HFF-Myc (cell line): ENCODE measurements around the gene GDF11.

ENCODE experiments used
- DNase-seq: peaks from one replicate; pipeline ENCODE4 v3.0.0-alpha.2; 2011; ENCODE audit warnings: low read depth; ENCODE audit errors: extremely low read depth
- H3K4me3 ChIP-seq: replicated peaks from 2 replicates; pipeline ENCODE4 v1.5.1; 2011; ENCODE audit warnings: low read depth, mild to moderate bottlenecking, control low read depth, low read length
- CTCF ChIP-seq: IDR thresholded peaks from 2 replicates; pipeline ENCODE4 v1.5.1; 2012; ENCODE audit warnings: mild to moderate bottlenecking, low read depth, low read length, control low read depth; ENCODE audit errors: missing control alignments

The GDF11 gene

GRCh38 chr12:55702861-55703260 lies 40.1 kb upstream of the GDF11 start:
- no peak overlapping the region for H3K4me3 ChIP-seq
- DNase-seq: no peak
- TF ChIP-seq CTCF: no peak

GRCh38 chr12:55703288-55703687 lies 39.6 kb upstream of the GDF11 start:
- no peak overlapping the region for H3K4me3 ChIP-seq
- no peak for DNase-seq
- no peak for TF ChIP-seq CTCF

- no peak for DNase-seq
- H3K4me3 ChIP-seq: no peak overlapping the region
- no peak for TF ChIP-seq CTCF
Observed at GRCh38 chr12:55703901-55704761, 38.8 kb upstream of the GDF11 start.

GRCh38 chr12:55704824-55705718 lies 37.9 kb upstream of the GDF11 start:
- no peak for TF ChIP-seq CTCF
- DNase-seq: no peak
- no peak overlapping the region for H3K4me3 ChIP-seq

GRCh38 chr12:55705782-55706402 lies 37.0 kb upstream of the GDF11 start:
- no peak for DNase-seq
- TF ChIP-seq CTCF: peak; percentile 46
- H3K4me3 ChIP-seq: no peak overlapping the region

- TF ChIP-seq CTCF: no peak
- no peak overlapping the region; the same call in 1 of the 2 replicates for H3K4me3 ChIP-seq
- DNase-seq: no peak
Observed at GRCh38 chr12:55706568-55707218, 36.2 kb upstream of the GDF11 start.
